ENCODE data around the gene ZNF273. TPM values are rescaled to one million over a fixed set of nuclear protein-coding genes. Genes with fewer than 3 reads are reported as not detected.
A peak's percentile ranks its signal among the peaks of the same experiment; 100 is the strongest.

Gene ZNF273
- total RNA-seq, 5 donors from 2014 or later (not counting 1 experiment from before 2014, with no cell fraction given) = 5.9 to 9.0 (median 7.4) TPM

- H3K36me3 Mint-ChIP-seq = no peaks in the 10 kb centered on the region
- peaks cover 16 to 22% (median 18%) of the 10 kb centered on the region in 3 donors for H3K4me1 Mint-ChIP-seq
- Histone ChIP-seq H3K9me3 (no peaks in the 10 kb centered on the region), H3K27ac (ENCODE audit: low read length) (no peak overlapping the region), H3K36me3 (ENCODE audit: control insufficient read depth in 2 of 2, extremely low read depth in 1 of 2, insufficient read depth in 1 of 2, low read length in 1 of 2) (no peaks in the 10 kb centered on the region), H3K27me3 (replicated peaks in 1 of 2; ENCODE audit: control insufficient read depth in 2 of 2, extremely low read depth in 1 of 2, insufficient read depth in 2 of 2, low read length in 1 of 2) (peaks cover 0 to 81% of the 10 kb centered on the region in 2 experiments), H3K4me1 (ENCODE audit: control insufficient read depth in 1 of 2, extremely low read depth in 1 of 2, insufficient read depth in 2 of 2, low read length in 2 of 2) (peaks cover 0 to 29% of the 10 kb centered on the region in 2 experiments), H3K4me3 (ENCODE audit: control insufficient read depth in 1 of 2, extremely low read depth in 1 of 2, low read length in 1 of 2) (no peak overlapping the region)
- no peaks in the 10 kb centered on the region for H3K9me3 Mint-ChIP-seq
- H3K4me3 Mint-ChIP-seq = peak overlapping the region in 1 of 3 donors; percentile 70
- ChIA-PET POLR2A (no interaction called here), CTCF (no interaction called here)
- WGBS (ENCODE audit: insufficient coverage) = 89% methylated on average over 22 of the region's 22 CpGs
- DNase-seq = peak in 1 of 35 experiments; percentile 2
- ATAC-seq (replicated peaks in 1 of 4) = no peak
- no peak overlapping the region for H3K27ac Mint-ChIP-seq
- peaks cover 59 to 79% of the 10 kb centered on the region in 2 donors for H3K27me3 Mint-ChIP-seq
Measured at GRCh38 chr7:64884085-64884912, 18.8 kb upstream of the ZNF273 start.

GRCh38 chr7:64884913-64885370, 18.1 kb upstream of the ZNF273 start:
- H3K27ac ChIP-seq (ENCODE audit: low read length) = no peak overlapping the region
- DNase-seq (no peak), ATAC-seq (replicated peaks in 1 of 4) (no peak)
- no peak overlapping the region for H3K4me3 ChIP-seq (ENCODE audit: control insufficient read depth in 1 of 2, extremely low read depth in 1 of 2, low read length in 1 of 2)
- no peaks in the 10 kb centered on the region for H3K9me3 ChIP-seq
- ChIA-PET POLR2A (no interaction called here), CTCF (no interaction called here)
- Mint-ChIP-seq H3K4me1 (peaks cover 18 to 22% (median 18%) of the 10 kb centered on the region in 3 donors), H3K36me3 (no peaks in the 10 kb centered on the region), H3K9me3 (no peaks in the 10 kb centered on the region), H3K4me3 (no peak overlapping the region), H3K27me3 (peaks cover 59 to 82% of the 10 kb centered on the region in 2 donors), H3K27ac (no peak overlapping the region)
- WGBS (ENCODE audit: insufficient coverage) = 83% methylated on average over 19 of the region's 19 CpGs
- H3K4me1 ChIP-seq (ENCODE audit: control insufficient read depth in 1 of 2, extremely low read depth in 1 of 2, insufficient read depth in 2 of 2, low read length in 2 of 2) = peaks cover 0 to 34% of the 10 kb centered on the region in 2 experiments
- H3K27me3 ChIP-seq (replicated peaks in 1 of 2; ENCODE audit: control insufficient read depth in 2 of 2, extremely low read depth in 1 of 2, insufficient read depth in 2 of 2, low read length in 1 of 2) = peaks cover 0 to 86% of the 10 kb centered on the region in 2 experiments
- H3K36me3 ChIP-seq (ENCODE audit: control insufficient read depth in 2 of 2, extremely low read depth in 1 of 2, insufficient read depth in 1 of 2, low read length in 1 of 2) = no peaks in the 10 kb centered on the region

GRCh38 chr7:64885520-64886240, 17.4 kb upstream of the ZNF273 start:
- peaks cover 0 to 34% of the 10 kb centered on the region in 2 experiments for H3K4me1 ChIP-seq (ENCODE audit: control insufficient read depth in 1 of 2, extremely low read depth in 1 of 2, insufficient read depth in 2 of 2, low read length in 2 of 2)
- Mint-ChIP-seq H3K27ac (no peak overlapping the region), H3K4me1 (peaks cover 18 to 22% (median 18%) of the 10 kb centered on the region in 3 donors), H3K27me3 (peaks cover 59 to 82% of the 10 kb centered on the region in 2 donors), H3K36me3 (no peaks in the 10 kb centered on the region), H3K9me3 (no peaks in the 10 kb centered on the region), H3K4me3 (no peak overlapping the region)
- 94% methylated on average over 2 of the region's 5 CpGs for WGBS (ENCODE audit: insufficient coverage)
- peaks cover 2 to 86% of the 10 kb centered on the region in 2 experiments for H3K27me3 ChIP-seq (replicated peaks in 1 of 2; ENCODE audit: control insufficient read depth in 2 of 2, extremely low read depth in 1 of 2, insufficient read depth in 2 of 2, low read length in 1 of 2)
- DNase-seq (peak in 1 of 35 experiments; percentile 3), ATAC-seq (replicated peaks in 1 of 4) (no peak)
- ChIA-PET POLR2A (interaction anchor here in 1 of 2 donors (0.7 kb wide), 1 partner anchor 11 kb away, joined by 3 read pairs; no protein-coding TSS in a partner anchor), CTCF (no interaction called here)
- no peaks in the 10 kb centered on the region for H3K9me3 ChIP-seq
- H3K27ac ChIP-seq (ENCODE audit: low read length) = no peak overlapping the region
- no peaks in the 10 kb centered on the region for H3K36me3 ChIP-seq (ENCODE audit: control insufficient read depth in 2 of 2, extremely low read depth in 1 of 2, insufficient read depth in 1 of 2, low read length in 1 of 2)
- H3K4me3 ChIP-seq (ENCODE audit: control insufficient read depth in 1 of 2, extremely low read depth in 1 of 2, low read length in 1 of 2) = no peak overlapping the region

GRCh38 chr7:64886956-64887545, 16.0 kb upstream of the ZNF273 start:
- H3K4me3 ChIP-seq (ENCODE audit: control insufficient read depth in 1 of 2, extremely low read depth in 1 of 2, low read length in 1 of 2) = no peak overlapping the region
- H3K27me3 Mint-ChIP-seq = peaks cover 57 to 76% of the 10 kb centered on the region in 2 donors
- no peaks in the 10 kb centered on the region for H3K9me3 Mint-ChIP-seq
- no peaks in the 10 kb centered on the region for H3K9me3 ChIP-seq
- H3K4me3 Mint-ChIP-seq = no peak overlapping the region
- H3K4me1 Mint-ChIP-seq = peaks cover 18 to 22% (median 18%) of the 10 kb centered on the region in 3 donors
- H3K36me3 Mint-ChIP-seq = no peaks in the 10 kb centered on the region
- H3K27ac ChIP-seq (ENCODE audit: low read length) = no peak overlapping the region
- H3K27me3 ChIP-seq (replicated peaks in 1 of 2; ENCODE audit: control insufficient read depth in 2 of 2, extremely low read depth in 1 of 2, insufficient read depth in 2 of 2, low read length in 1 of 2) = peaks cover 4 to 80% of the 10 kb centered on the region in 2 experiments
- no peak for DNase-seq
- H3K27ac Mint-ChIP-seq = no peak overlapping the region
- POLR2A ChIA-PET = no interaction called here
- WGBS (ENCODE audit: insufficient coverage) = 81% methylated on average over 2 of the region's 4 CpGs
- CTCF ChIA-PET = interaction anchor here in 1 of 2 donors (0.5 kb wide), 1 partner anchor 568 kb away, joined by 3 read pairs; no protein-coding TSS in a partner anchor
- H3K36me3 ChIP-seq (ENCODE audit: control insufficient read depth in 2 of 2, extremely low read depth in 1 of 2, insufficient read depth in 1 of 2, low read length in 1 of 2) = no peaks in the 10 kb centered on the region
- ATAC-seq (replicated peaks in 1 of 4) = no peak
- H3K4me1 ChIP-seq (ENCODE audit: control insufficient read depth in 1 of 2, extremely low read depth in 1 of 2, insufficient read depth in 2 of 2, low read length in 2 of 2) = peaks cover 0 to 33% of the 10 kb centered on the region in 2 experiments

GRCh38 chr7:64887756-64888508, 15.1 kb upstream of the ZNF273 start:
- H3K27me3 ChIP-seq (replicated peaks in 1 of 2; ENCODE audit: control insufficient read depth in 2 of 2, extremely low read depth in 1 of 2, insufficient read depth in 2 of 2, low read length in 1 of 2) = peaks cover 8 to 71% of the 10 kb centered on the region in 2 experiments
- Mint-ChIP-seq H3K36me3 (no peaks in the 10 kb centered on the region), H3K4me1 (peaks cover 12 to 15% (median 12%) of the 10 kb centered on the region in 3 donors), H3K27ac (peak overlapping the region in 1 of 2 donors; percentile 39), H3K27me3 (peaks cover 51 to 76% of the 10 kb centered on the region in 2 donors), H3K9me3 (no peaks in the 10 kb centered on the region), H3K4me3 (peak overlapping the region; percentile 83 to 88 (median 87))
- CTCF ChIA-PET = interaction anchor here (0.5 to 1.1 kb wide), 10 partner anchors 17 to 621 kb away, joined by 3 to 5 read pairs (median 4); partner anchors contain the start of gene ZNF138 (in 1 of the 2)
- H3K36me3 ChIP-seq (ENCODE audit: control insufficient read depth in 2 of 2, extremely low read depth in 1 of 2, insufficient read depth in 1 of 2, low read length in 1 of 2) = no peaks in the 10 kb centered on the region
- peak in 28 of 35 experiments; percentile 18 to 60 (median 38) for DNase-seq
- peak overlapping the region; percentile 49 to 68 for H3K4me3 ChIP-seq (ENCODE audit: control insufficient read depth in 1 of 2, extremely low read depth in 1 of 2, low read length in 1 of 2)
- peak; percentile 68 to 83 (median 71) for ATAC-seq (replicated peaks in 1 of 4)
- peaks cover 0 to 24% of the 10 kb centered on the region in 2 experiments for H3K4me1 ChIP-seq (ENCODE audit: control insufficient read depth in 1 of 2, extremely low read depth in 1 of 2, insufficient read depth in 2 of 2, low read length in 2 of 2)
- POLR2A ChIA-PET = no interaction called here
- 38% methylated on average over 2 of the region's 13 CpGs for WGBS (ENCODE audit: insufficient coverage)
- H3K9me3 ChIP-seq = no peaks in the 10 kb centered on the region
- no peak overlapping the region for H3K27ac ChIP-seq (ENCODE audit: low read length)

Measured in T-cell (primary cell).